Endothelial cell of umbilical vein (primary cell): Measurements from ENCODE around the gene SEMG2. TPM values are rescaled to one million over a fixed set of nuclear protein-coding genes. Genes with fewer than 3 reads are reported as not detected.

Experiments used
- BruUV-seq: library from RNA; stranded (reverse); fragments of 400-500 nt; replicated peaks from 2 replicates; lab custom pipeline; 2021; lab: Mats Ljungman, UMichigan
- CTCF ChIA-PET: fragments of 300-600, 350-600 bp; sonication (Branson Sonifier 250); formaldehyde crosslinking; loops from one replicate; lab custom pipeline; 2021; ENCODE audit warnings: antibody characterized with exemption, inconsistent platforms; lab: Charles Lee
- POLR2A ChIA-PET: fragments of 300-600, 350-600 bp; sonication (Branson Sonifier 250); formaldehyde crosslinking; loops from one replicate; lab custom pipeline; 2021; ENCODE audit warnings: antibody characterized with exemption, inconsistent platforms; lab: Charles Lee
- DNase-seq: peaks from one replicate; pipeline ENCODE4 v3.0.0-alpha.2; 2011; ENCODE audit warnings: low read depth, low spot score
- FAIRE-seq: peaks from 2 replicates; lab custom pipeline; 2011; peaks lifted over from hg19 to GRCh38; lab: Jason Lieb, UNC
- H2AFZ ChIP-seq: 2 replicates; pipeline ENCODE4 v1.6.0; 2012; ENCODE audit warnings: low read depth, low read length, control low read depth, inconsistent platforms
- H3K27ac ChIP-seq: 2 replicates; pipeline ENCODE4 v1.5.1; 2011; ENCODE audit warnings: low read depth, mild to moderate bottlenecking, control low read depth, low read length, moderate library complexity; ENCODE audit not compliant: insufficient read depth
- H3K27me3 ChIP-seq, 2 experiments: 2 replicates each; pipeline versions ENCODE4 v1.6.0 to v1.6.1; 2011; ENCODE audit warnings: low read length in 2 of 2, mixed read lengths in 1 of 2; ENCODE audit not compliant: control insufficient read depth in 2 of 2, insufficient read depth in 2 of 2
- H3K36me3 ChIP-seq, 2 experiments: 2 replicates in 1 of 2; 3 replicates in 1 of 2; pipeline ENCODE4 v1.5.1; 2011; ENCODE audit warnings: low read length in 2 of 2, mild to moderate bottlenecking in 1 of 2, moderate library complexity in 1 of 2; ENCODE audit not compliant: control insufficient read depth in 2 of 2, insufficient read depth in 2 of 2; ENCODE audit errors: extremely low read depth in 1 of 2
- H3K4me1 ChIP-seq: 3 replicates; pipeline ENCODE4 v1.5.1; 2011; ENCODE audit warnings: mild to moderate bottlenecking, low read length; ENCODE audit not compliant: control insufficient read depth, insufficient read depth; ENCODE audit errors: extremely low read depth
- H3K4me2 ChIP-seq: 2 replicates; pipeline ENCODE4 v1.6.1; 2011; ENCODE audit warnings: low read length, control low read depth, mixed read lengths; ENCODE audit not compliant: insufficient read depth
- H3K4me3 ChIP-seq, 3 experiments: fragments of 200-600 bp in 1 of 3; sonication (generic), shearing (Covaris generic) in 1 of 3; replicated peaks in 1 of 3; 2 replicates each; pipeline ENCODE4 v1.5.1; 2011 to 2016; ENCODE audit warnings: control low read depth in 3 of 3, low read length in 3 of 3, mild to moderate bottlenecking in 2 of 3, inconsistent platforms in 1 of 3, low read depth in 1 of 3, moderate library complexity in 1 of 3; ENCODE audit not compliant: insufficient read depth in 1 of 3
- H3K79me2 ChIP-seq: 2 replicates; pipeline ENCODE4 v1.6.0; 2012; ENCODE audit warnings: low read length, inconsistent platforms; ENCODE audit not compliant: control insufficient read depth, insufficient read depth
- H3K9ac ChIP-seq: replicated peaks from 2 replicates; pipeline ENCODE3; 2011; ENCODE audit warnings: low read length, control low read depth; ENCODE audit not compliant: insufficient read depth; ENCODE audit errors: extremely low read depth
- H3K9me1 ChIP-seq: replicated peaks from 3 replicates; pipeline ENCODE4 v1.6.0; 2011; ENCODE audit warnings: mild to moderate bottlenecking, low read length; ENCODE audit not compliant: control insufficient read depth, insufficient read depth; ENCODE audit errors: extremely low read depth
- H3K9me3 ChIP-seq: replicated peaks from 2 replicates; pipeline ENCODE4 v1.5.1; 2012; ENCODE audit warnings: low read length, inconsistent platforms; ENCODE audit not compliant: control insufficient read depth, insufficient read depth
- H4K20me1 ChIP-seq: replicated peaks from 2 replicates; pipeline ENCODE3; 2011; ENCODE audit warnings: mild to moderate bottlenecking, low read length; ENCODE audit not compliant: control insufficient read depth, insufficient read depth; ENCODE audit errors: extremely low read depth
- EZH2 ChIP-seq: IDR thresholded peaks from 2 replicates; pipeline ENCODE4 v1.6.1; 2012; ENCODE audit warnings: borderline replicate concordance, low read depth, mild to moderate bottlenecking, moderate library complexity, low read length, inconsistent platforms; ENCODE audit not compliant: severe bottlenecking
- FOS ChIP-seq: IDR thresholded peaks from 2 replicates; pipeline ENCODE4 v1.6.1; 2011; ENCODE audit warnings: mild to moderate bottlenecking, low read length, moderate library complexity, borderline replicate concordance; ENCODE audit not compliant: insufficient read depth
- GATA2 ChIP-seq: IDR thresholded peaks from 2 replicates; pipeline ENCODE4 v1.7.0; 2011; ENCODE audit warnings: low read depth, mild to moderate bottlenecking, moderate library complexity, mixed read lengths, low read length; ENCODE audit not compliant: insufficient read length, insufficient read depth
- JUN ChIP-seq: IDR thresholded peaks from 2 replicates; pipeline ENCODE4 v1.6.1; 2011; ENCODE audit warnings: borderline replicate concordance, low read depth; ENCODE audit not compliant: insufficient read length, insufficient read depth
- MYC ChIP-seq: IDR thresholded peaks from one replicate; pipeline ENCODE4 v1.6.1; 2011; ENCODE audit warnings: mild to moderate bottlenecking, low read depth, low read length
- POLR2A ChIP-seq: IDR thresholded peaks from 2 replicates; pipeline ENCODE4 v1.6.1; 2012; ENCODE audit warnings: low read depth, mild to moderate bottlenecking, control low read depth, low read length
- POLR2AphosphoS5 ChIP-seq: IDR thresholded peaks from 2 replicates; pipeline ENCODE4 v1.6.1; 2012; ENCODE audit warnings: low read depth, mild to moderate bottlenecking, control low read depth, low read length, moderate library complexity; ENCODE audit not compliant: insufficient read depth
- dilution Hi-C: fragments of 300-500 bp; cut with MboI; formaldehyde crosslinking; loops from one replicate; pipeline ENCODE4 v1.15.0; 2019; ENCODE audit warnings: low sequenced_read_pairs; ENCODE audit not compliant: extremely low pct_ligation_motif_present
- intact Hi-C: fragments of 100-400 bp; cut with micrococcal nuclease; formaldehyde crosslinking; loops from one replicate; pipeline ENCODE4 v1.10.0; 2022
- polyA plus RNA-seq, 4 experiments: library from polyadenylated mRNA; depleted of rRNA in 3 of 4; stranded (reverse) in 3 of 4; unstranded in 1 of 4; fragments of >200 nt; gene quantifications; 2 replicates each; pipeline versions ENCODE4 v1.2.1 to v1.2.3, GENCODE V29; 2011 to 2012; ENCODE audit warnings: missing spikeins in 1 of 4
- total RNA-seq: library from RNA; stranded (reverse); gene quantifications from 2 replicates; pipeline ENCODE4 v1.2.3, GENCODE V29; 2021
- TF ChIP-seq, protein P1 (sequence below), 2 donors: IDR thresholded peaks; 1 replicate in 1 of 2; 2 replicates in 1 of 2; pipeline ENCODE4 v1.5.1; 2011; ENCODE audit warnings: low read length in 2 of 2, mild to moderate bottlenecking in 2 of 2, moderate library complexity in 2 of 2, control low read depth in 1 of 2, inconsistent platforms in 1 of 2, low read depth in 1 of 2; ENCODE audit not compliant: insufficient read depth in 1 of 2; ENCODE audit errors: extremely low read depth in 1 of 2
- TF ChIP-seq, protein P2 (sequence below): IDR thresholded peaks from 2 replicates; pipeline ENCODE4 v1.6.1; 2011; ENCODE audit not compliant: insufficient read depth, insufficient read length

Gene SEMG2
- total and polyA plus RNA-seq, 2 donors (not counting 3 experiments of a cell fraction or from before 2014, with no cell fraction given), result not detected

DNA sequence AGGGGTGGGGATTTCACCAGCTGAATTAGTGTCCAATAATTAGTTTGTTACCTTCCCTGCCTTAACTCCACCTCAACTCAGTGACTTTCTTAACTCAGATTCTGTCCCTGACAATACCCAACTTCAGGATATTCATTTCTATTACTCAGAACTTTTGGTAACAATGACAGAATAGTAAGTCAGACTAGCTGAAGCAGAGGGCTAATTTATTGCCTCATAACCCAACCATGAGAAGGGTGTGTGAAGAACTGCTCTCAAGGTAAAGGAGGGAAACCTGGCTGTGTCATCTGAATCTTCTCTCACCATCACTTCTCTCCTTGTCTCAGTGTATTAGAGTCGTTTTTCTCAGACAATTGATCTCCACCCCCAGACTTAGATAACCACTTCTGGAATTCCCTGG, 47.7 kb upstream of the SEMG2 start:
- intact Hi-C loops, result no loop called here
- ChIA-PET CTCF (interaction anchor here (0.7 kb wide), 1 partner anchor 11 kb away, joined by 3 read pairs; no protein-coding TSS in a partner anchor), POLR2A (no interaction called here)
- peaks cover 2 to 9% of the 10 kb centered on the region in 2 experiments for H3K27me3 ChIP-seq
- H3K4me2 ChIP-seq, result no peak overlapping the region
- no peaks in the 10 kb centered on the region for H3K9me3 ChIP-seq
- H3K9me1 ChIP-seq, result no peaks in the 10 kb centered on the region
- FAIRE-seq, result no peak
- H3K4me1 ChIP-seq, result no peaks in the 10 kb centered on the region
- H3K4me3 ChIP-seq, result no peak overlapping the region
- H3K36me3 ChIP-seq, result no peaks in the 10 kb centered on the region
- H4K20me1 ChIP-seq, result no peaks in the 10 kb centered on the region
- H3K27ac ChIP-seq, result no peak overlapping the region
- no peak overlapping the region for H3K9ac ChIP-seq
- H3K79me2 ChIP-seq, result no peaks in the 10 kb centered on the region
- H2AFZ ChIP-seq, result no peak overlapping the region
- no peak for DNase-seq
- TF ChIP-seq, protein P1, sequence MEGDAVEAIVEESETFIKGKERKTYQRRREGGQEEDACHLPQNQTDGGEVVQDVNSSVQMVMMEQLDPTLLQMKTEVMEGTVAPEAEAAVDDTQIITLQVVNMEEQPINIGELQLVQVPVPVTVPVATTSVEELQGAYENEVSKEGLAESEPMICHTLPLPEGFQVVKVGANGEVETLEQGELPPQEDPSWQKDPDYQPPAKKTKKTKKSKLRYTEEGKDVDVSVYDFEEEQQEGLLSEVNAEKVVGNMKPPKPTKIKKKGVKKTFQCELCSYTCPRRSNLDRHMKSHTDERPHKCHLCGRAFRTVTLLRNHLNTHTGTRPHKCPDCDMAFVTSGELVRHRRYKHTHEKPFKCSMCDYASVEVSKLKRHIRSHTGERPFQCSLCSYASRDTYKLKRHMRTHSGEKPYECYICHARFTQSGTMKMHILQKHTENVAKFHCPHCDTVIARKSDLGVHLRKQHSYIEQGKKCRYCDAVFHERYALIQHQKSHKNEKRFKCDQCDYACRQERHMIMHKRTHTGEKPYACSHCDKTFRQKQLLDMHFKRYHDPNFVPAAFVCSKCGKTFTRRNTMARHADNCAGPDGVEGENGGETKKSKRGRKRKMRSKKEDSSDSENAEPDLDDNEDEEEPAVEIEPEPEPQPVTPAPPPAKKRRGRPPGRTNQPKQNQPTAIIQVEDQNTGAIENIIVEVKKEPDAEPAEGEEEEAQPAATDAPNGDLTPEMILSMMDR (IDR thresholded peaks at IDR 0.05; ENCODE audit: extremely low read depth in 1 of 2, insufficient read depth in 1 of 2, low read depth in 1 of 2, low read length in 2 of 2), result no peak
- TF ChIP-seq EZH2 (no peak), POLR2A (no peak), FOS (no peak), MYC (no peak), GATA2 (no peak), POLR2AphosphoS5 (no peak), JUN (no peak)
- TF ChIP-seq, protein P2, sequence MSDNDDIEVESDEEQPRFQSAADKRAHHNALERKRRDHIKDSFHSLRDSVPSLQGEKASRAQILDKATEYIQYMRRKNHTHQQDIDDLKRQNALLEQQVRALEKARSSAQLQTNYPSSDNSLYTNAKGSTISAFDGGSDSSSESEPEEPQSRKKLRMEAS, result no peak
- no TSS peak for BruUV-seq
- dilution Hi-C loops, result no loop called here
